HTR-8/SVneo (cell line): ENCODE measurements around the gene MEF2A.
"Not testable (repeated sequence)": the region's sequence is repeated elsewhere in the genome, so short reads cannot be mapped to it uniquely, and the experiment has no call there.

Experiments used
- DNase-seq: peaks from one replicate; pipeline ENCODE4 v3.0.0; 2011; ENCODE audit warnings: low spot score, mixed read lengths; ENCODE audit not compliant: insufficient read length
- FAIRE-seq: peaks from 2 replicates; lab custom pipeline; 2011; peaks lifted over from hg19 to GRCh38; lab: Jason Lieb, UNC

Gene MEF2A

DNA sequence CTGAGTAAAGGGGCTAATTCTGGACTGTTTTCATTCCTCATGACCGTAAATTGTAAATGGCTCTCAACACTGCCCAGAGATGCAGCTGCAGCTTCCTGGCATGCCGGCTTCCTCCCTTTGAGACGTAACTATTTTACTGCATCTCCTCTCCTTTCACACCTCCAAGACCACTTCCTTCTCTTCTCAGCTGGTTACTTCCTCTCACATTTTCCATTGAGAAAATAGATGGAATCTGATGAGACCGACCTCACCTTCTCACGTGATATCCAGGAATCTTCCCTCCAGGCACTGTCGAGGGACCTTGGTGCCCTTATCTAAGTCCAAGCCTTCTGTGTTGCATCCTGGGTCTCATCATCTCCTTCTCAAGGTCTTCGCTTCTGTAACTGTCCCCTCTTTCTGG is 154.7 kb downstream of the MEF2A start:
- DNase-seq (no peak), FAIRE-seq (no peak)

DNA sequence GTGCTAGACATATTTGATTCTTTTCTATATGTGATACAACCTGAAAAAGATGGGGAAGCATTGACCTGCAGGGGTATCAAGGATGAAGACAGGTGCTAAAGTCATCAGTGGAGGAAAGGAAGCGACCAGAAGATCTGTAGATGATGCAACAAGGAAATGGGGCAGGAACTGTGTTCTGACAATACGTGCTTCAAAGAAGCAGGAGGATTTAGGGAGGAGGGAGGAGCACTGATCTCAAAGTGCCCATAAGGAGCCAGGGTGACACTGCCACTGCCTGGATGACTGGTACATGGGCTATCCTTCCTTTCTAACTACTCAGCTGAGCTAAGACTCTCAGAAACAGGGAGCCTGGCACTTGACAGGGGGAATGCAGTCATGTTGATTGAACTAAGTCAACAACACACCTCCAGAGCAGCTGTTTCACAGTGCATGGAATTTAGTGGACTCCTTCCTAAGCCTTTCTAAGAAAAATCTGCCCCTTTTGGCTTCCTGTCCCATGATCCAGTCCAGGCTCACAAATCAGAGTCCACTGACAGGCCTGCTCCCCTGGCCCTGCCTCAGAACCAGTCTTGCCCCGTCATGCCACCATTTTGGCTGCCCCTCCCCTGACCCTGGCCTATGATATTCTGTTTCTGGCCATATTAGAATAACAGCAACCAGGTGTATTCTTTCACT is 155.5 kb downstream of the MEF2A start:
- FAIRE-seq (no peak), DNase-seq (no peak)

DNA sequence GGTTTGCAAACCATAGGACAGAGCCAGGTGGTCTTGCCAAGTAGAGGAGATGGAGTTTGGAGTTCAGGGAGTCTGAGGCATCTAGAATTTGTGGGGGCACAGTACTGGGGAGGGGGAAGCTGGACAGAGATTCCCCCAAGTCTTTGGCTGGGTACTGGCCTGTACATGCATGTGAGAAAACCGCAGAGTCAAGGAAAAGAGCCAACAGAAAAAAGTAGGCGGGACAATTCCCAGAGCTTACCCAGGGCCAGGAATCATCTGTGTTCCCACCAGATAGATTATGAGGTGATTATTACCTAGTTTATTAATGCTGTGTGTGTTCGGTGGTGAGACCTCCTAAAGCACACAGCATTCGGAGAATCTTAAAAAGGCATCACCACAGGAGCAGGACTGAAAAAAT is 156.1 kb downstream of the MEF2A start:
- FAIRE-seq, result no peak

DNA sequence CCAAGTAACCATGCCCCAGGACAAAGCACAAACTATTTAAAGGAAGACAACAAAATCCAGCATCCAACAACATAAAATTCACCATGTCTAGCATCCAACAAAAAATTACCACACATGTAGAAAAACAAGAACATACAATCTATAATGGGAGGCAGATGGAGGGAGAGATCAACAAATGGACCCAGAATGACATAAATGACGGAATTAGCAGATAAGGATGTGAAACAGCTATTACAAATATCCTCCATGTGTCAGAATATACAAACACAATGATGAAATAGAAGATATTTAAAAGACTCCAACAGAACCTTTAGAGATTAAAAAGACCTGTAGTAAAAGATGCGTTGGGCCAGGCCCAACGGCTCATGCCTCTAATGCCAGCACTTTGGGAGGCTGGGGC is 156.6 kb downstream of the MEF2A start:
- FAIRE-seq, result no peak
- no peak for DNase-seq

More for the DNA sequence above, 156.1 kb downstream of the MEF2A start:
- no peak for DNase-seq

DNA sequence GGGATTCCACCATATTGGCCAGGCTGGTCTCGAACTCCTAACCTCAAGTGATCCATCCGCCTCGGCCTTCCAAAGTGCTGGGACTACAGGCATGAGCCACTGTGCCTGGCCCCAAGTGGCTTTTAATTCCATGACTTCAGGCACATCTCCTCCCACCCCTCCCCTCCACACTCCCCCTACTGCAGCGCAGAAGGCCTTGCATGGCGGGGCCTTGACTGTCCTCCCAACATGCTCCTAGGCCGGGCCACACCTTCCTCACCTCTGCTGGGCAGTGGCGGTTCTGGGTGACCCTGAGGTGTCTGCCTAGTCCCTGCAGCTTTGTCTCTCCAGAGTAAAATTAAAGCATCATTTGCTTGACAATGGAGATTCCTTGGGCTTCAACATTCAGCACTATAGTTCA is 160.5 kb downstream of the MEF2A start:
- FAIRE-seq (no peak), DNase-seq (no peak)

DNA sequence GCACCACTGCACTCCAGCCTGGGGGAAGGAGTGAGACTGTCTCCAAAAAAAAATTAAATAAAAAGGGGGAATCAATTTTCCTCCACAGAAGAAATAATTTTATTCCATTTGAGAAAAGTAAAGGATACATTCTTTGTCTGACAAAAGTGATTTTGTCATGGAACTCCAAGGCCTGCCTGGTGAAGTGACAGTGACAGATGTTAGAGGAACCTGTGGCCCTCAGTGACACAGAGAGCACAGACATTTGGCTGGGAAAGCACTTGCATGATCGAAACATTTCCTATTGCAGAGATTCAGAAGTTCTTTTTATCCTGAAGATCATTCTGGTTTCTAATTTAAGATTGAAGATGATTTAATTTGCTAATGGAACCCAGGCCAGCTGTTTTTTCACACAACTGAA is 161.5 kb downstream of the MEF2A start:
- no peak for DNase-seq
- no peak for FAIRE-seq

DNA sequence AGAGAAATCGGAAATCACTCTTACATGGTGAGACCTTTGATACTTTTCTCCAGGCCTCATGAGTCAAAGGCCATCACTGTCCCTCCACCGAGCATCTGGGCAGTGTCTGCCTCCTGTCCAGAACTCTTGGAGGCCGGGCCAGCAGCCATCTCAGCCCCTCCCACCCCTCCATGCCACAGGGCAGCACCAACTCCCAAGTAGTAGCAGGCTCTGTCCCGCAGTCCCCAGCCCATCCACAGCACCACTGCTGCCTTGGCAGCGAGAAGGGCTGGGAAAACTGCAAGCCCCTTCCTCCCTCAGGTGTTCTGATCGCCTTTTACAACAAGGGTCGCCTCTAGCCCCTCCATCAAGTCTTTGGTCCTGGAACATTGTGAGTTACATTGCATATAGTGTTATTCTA is 161.9 kb downstream of the MEF2A start:
- FAIRE-seq, result no peak
- DNase-seq, result no peak

DNA sequence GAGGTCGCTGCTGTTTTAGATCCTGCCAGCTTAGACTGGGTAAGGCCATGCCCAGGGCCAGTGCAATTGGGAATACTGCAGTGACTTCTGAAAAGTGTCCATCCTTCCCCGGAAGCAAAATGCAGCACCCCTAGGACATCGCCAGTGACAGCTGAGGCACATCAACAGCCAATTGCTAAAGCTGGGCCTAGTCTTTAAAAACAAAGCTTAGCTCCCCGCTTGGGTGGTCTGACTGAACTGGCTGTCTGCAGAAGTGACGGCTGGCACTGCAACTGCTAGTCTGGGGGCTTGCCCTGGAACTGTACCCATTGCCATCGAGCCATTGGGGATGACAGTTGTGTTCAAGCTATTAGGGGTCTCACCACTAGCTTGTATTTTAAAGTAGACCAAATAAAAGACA is 163.1 kb downstream of the MEF2A start:
- no peak for FAIRE-seq
- no peak for DNase-seq

DNA sequence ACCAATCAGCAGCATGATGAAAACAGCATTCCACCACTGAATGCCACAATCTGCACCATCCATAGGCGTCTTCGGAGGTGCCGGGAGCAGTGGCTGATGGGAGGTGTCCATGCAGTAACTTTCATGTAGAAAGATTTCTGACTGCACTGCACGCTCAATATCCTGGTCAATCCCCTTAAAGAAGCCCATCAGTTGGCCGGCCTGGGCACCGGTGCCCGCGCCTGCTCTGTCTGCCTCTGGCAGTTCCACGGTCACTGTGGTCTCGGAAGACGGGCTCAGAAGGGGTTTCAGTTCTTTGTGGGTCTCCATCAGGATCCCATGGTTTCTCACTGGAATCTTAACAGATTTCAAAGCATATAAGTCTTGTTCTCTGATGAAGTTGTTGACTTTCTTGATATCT is 163.5 kb downstream of the MEF2A start:
- FAIRE-seq, result no peak
- no peak for DNase-seq

DNA sequence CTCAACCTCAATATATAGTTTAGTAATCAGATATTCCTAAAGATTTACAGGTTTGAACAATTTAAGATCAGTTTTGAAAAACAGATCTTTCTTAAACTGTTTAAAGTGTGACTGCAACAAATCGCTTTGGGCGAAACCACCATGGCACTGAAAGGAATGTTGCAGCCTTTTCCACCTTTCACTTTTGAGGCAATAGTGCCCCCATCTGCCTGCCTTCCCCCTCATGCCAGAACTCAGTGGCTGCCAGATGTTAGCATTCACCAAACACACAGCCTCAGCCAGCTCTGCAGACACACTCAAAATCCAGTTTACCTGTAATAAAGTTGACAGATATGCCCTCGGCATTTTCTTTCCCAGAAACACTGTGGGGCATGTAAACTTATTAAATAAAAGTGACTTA is 164.1 kb downstream of the MEF2A start:
- FAIRE-seq, result no peak

DNA sequence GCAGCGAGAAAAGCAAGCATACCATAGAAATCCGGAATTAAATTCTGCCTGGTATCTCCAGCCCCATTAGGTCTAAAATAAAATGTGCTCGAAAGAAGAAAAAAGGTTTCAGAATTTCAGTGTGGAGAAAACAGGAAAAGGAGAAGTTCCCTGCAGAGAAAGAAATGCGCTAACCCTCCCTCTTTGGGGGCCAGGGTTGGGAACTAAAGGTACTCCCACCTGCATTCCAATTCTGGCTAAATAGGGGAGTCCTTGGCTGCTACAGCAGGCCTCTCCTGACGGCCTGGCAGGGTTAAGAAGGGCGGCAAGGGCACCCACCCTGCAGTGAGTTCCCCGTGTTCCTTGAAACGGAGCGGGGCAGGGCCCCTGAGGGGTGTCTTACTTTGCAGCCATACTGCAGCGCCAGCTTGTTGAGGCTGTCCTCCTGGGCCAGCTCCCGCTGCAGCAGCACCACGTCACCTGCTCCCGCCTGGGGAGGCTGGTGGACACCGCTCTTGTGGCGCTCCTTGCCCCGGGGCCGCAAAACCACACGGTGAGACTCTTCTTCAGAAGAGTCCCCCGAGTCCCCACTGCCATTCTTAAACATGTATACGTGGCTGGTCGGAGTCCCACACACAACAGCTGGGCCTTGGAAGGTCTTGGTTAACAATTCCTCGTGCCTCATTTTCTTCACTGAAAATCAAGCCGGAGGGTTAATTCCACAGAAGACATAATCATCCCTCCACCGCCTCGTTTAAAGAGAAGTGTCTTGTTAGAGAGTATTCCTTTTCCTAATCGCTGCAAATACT is 165.7 kb downstream of the MEF2A start:
- no peak for DNase-seq
- FAIRE-seq, result no peak

More for the DNA sequence above, 164.1 kb downstream of the MEF2A start:
- no peak for DNase-seq

DNA sequence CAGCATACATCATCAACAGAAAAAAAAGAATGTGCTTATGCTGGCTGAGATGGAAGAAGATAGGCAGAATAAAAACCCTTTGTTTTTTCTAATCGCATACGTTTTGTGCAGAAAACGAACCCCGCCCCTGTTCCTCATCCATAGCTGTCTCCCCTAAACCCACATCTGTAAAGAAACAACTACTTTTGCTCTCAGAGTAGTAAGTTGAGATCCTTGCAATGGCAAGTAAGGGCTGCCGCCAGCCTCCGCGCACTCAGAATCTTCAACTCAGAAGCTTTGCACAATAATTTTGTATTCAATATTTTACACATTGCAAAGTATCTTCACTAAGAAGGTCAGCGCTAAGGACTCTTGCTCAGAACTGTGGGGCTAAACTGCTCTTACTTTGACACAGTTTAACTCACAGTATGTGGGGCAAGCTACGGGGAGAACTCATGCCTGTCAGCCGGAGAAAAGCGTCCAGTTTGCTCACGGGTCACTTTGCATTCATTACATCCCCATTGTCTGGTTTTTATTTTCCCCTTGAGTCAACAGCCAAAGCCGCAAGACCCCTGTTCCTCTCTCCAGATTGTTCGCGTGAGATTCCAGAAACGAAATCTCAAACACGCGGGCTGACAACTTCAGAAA is 166.5 kb downstream of the MEF2A start:
- FAIRE-seq (no peak), DNase-seq (no peak)

DNA sequence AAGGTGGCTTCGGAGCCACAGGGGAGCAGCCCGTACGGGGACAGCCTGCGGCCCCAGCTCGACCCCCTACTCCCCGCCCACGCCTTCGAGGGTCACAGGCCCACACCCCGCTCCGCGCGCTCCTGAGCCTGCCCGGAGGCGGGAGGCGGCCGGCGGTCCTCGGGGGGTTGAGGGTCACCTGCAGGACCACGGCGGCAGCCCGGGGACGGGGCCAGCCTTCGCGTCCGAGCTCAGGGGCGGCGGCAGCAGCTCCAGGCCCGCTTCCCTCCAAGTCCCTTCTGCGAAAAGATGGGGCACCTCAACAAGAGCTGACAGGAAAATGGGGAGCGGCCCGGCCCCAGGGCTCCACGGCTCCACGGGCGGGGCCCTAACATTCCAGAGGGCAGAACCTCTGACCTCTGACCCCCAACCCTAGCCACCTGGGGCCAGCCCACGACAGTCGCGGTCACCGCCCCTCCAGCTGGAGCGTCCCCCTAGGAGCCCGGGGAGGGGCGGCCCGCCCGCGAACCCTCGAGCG is 167.0 kb downstream of the MEF2A start:
- FAIRE-seq (no peak), DNase-seq (no peak)

DNA sequence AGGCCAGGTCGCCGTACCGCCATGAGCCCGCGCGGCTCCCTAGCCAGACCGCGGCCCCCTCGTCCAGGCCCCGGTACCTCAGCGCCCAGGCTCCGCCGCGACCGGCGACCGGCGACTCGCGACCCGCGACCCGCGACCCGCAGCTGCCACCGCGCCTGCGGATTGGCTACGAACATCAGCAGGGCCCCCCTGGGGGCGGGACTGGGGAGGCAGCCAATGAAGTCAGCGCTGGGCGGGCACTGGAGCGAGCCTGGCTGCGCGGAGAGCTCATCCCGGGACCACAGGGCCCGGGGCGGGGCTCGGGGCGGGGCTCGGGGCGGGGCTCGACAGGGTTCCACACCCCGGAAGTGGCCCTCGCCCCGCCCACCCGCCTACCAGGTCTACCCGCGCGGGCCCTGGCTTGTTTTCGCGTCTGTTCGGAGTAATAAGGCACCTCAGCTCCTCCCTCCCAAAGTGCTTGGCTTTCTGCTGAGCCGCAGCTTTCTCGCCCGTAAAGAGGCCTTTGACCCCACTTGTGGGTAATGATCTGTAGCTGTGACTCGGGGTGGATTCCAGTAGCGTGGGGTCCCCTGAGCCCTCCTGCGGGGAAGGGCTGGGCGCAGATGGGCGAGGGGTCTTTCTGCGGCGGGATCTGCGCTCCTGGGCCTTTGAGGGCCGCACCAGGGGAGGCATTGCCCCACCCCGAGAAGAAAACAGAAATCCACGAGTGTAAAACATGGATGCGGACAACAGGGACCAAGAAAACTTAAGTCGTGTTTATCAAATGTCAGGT is 167.7 kb downstream of the MEF2A start, which contains the start of gene LYSMD4:
LYSMD4 (minus strand) TSS at position 170 of the 772 bp plus-strand sequence. CDS start 1,438 bp downstream, outside the sequence.
- peak; percentile 98 for DNase-seq
- peak; percentile 65 for FAIRE-seq

DNA sequence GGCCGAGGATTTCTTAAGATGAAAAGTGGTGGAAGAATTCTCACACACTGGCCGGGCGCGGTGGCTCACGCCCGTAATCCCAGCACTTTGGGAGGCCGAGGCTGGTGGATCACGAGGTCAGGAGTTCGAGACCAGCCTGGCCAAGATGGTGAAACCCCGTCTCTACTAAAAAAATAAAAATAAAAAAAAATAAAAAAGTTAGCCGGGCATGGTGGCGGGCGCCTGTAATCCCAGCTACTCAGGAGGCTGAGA is 168.2 kb downstream of the MEF2A start:
- not testable (repeated sequence) for DNase-seq, FAIRE-seq

DNA sequence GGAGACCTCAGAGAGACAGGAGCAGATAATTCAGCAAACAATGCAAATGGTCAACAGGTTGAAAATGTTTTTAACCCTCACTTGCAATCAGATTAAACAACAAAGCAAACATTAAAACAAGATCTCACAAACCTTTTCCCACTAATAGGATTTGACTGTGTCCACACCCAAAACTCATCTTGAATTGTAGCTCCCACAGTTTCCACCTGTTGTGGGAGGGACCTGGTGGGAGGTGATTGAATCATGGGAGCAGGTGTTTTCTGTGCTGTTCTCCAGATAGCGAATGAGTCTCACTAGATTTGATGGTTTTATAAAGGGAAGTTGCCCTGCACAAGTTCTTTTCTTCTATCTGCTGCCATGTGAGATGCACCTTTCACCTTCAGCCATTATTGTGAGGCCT is 168.8 kb downstream of the MEF2A start:
- FAIRE-seq (no peak), DNase-seq (no peak)

DNA sequence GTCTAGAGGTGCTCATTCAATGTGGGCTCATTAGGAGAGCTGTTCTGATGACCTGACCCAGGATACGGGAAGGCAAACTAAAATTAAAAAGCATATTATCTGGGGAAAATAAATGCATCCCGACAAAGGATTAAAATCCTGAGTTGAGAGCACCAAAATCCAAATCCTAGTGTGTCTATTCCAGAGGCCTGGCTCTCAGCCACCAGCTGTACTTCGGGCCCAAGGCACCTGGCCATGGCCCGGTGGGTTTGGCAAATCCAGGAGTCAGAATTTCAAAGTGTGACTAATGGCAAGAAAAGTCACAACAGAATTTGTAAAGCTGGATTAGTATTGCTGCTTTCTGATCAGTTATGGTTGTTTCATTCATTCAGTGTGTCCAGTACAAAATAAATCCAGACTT is 170.1 kb downstream of the MEF2A start:
- FAIRE-seq, result no peak
- no peak for DNase-seq

DNA sequence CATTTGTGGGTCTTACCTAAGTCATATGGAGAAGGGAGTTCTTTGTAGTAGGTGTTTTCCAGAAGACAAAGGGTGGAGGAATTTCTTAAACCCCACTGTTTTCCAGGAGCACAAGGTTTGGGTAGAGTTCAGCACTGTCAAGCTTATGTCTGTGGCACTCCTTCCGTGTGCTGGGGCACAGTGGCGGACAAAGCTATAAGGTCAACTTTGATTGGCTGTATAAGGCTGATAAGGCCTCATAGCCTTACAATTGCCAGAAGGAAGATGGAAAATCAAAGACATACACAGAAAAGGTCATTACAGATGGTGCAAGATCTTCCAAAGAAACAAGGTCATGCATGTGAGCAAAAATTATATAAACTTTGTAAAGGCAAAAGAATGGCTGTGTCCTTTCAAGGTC is 170.9 kb downstream of the MEF2A start:
- FAIRE-seq (no peak), DNase-seq (no peak)

DNA sequence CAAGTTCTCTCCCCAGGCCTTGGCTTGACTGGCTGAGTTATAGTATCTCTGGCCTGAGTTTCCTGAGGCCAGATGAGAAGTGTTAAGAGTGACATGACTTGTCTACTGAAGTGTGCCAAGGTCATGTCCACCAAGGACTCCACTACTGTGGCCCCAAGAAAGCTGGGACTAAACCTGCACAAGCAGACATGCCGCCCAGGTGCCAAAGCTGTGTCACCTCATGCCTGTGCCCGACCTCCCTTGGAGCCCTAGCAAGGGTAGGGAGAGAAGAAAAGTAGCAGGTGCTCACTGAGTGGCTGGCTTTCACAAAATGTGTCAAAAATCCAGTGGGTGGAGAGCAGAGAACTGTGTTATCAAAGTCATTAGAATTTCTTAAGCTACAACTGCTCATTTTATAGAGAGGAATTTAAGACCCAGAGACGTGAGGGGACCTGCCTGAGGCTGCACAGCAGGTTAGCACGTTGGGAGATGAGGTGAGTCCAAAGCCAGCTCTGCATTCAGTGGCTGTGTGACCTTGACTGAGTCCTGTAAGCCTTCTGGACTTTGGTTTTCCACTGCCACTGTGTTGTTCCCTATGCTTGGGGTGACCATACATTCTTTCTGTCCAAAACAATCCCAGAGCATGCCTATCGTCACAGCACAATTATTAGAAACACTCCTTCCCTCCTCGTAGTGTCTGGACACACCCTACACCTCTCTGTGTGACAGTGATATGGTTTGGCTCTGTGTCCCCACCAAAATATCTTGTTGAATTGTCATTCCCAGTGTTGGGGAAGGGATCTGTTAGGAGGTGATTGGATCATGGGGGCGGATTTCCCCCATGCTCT is 172.4 kb downstream of the MEF2A start:
- no peak for DNase-seq
- peak; percentile 9 for FAIRE-seq

DNA sequence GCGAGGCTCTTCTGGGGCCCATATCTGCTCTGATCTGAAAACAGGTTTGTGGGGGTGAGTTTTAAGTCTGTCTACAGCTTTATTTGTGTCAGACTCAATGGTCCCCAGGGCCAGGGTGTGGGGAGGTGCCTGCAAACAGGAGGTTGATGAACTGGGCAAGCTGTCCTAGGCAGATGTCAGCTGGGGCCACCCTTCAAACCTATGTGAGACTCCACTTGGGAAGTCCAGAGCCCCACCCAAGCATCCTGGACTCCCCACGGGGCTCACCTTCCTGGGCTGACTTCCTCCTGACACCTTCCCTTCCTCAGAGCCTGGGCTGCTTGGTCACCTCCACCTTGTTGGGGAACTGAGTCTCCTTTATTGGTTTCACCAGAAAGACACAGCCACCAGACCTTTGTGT is 176.1 kb downstream of the MEF2A start:
- FAIRE-seq (no peak), DNase-seq (no peak)
